HG03565 (cell line): ENCODE data around the gene FZD10.

Experiments used
- ATAC-seq: cut with Tn5 transposase; IDR thresholded peaks from one replicate; pipeline ENCODE4 v1.9.1; 2021; ENCODE audit warnings: mild to moderate bottlenecking, moderate library complexity; ENCODE audit not compliant: unreplicated experiment

Gene FZD10

DNA sequence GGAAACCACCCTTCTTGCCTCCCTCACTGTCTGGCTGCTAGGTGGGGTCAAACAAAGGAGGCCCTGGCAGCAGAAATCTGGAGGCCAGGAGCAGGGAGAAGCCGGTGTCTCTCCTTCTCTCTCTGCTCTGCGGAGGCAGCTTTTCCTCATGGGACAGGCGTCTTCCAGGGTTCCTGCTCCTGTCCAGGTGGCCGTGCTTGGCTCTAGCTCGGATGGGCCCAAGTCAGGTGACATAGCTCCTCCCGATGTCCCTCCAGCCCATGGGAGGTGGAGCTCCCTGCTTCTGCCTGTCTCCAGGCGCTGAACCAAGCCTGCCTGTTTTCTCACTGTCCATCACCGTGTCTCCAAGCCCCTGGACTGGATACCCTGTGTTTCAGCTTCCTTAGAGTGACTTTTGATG lies 30.5 kb upstream of the FZD10 start:
- ATAC-seq = no peak

DNA sequence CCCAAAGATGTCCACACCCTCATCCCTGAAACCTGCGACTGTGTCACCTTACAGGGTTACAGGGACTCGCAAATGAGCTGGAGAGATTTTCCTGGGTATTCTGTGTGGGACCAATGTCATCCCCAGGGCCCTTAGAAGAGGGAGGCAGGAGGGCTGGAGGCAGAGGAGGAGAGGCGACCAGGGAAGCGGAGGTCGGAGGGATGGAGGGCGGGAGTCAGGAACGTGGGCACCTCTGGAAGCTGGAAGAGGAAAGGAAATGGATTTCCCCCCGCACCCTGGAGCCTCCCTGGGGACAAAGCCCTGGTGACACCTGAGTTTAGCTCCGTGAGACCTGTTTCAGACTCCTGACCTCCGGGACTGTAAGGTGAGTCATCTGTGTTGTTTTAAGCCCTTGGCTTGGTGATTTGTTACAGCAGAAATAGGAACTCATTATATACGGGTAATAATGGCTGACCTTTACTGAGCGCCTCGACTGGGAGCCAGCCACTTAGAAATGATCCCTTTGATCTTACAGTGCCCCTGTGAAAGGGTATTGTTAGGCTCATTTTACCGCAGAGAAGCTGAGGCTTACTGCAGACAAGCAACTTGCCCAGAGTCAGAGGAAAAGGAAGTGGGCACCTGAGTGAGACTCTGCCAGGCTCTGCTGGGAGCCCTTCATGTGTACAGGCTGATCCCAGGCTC lies 29.3 kb upstream of the FZD10 start:
- no peak for ATAC-seq

DNA sequence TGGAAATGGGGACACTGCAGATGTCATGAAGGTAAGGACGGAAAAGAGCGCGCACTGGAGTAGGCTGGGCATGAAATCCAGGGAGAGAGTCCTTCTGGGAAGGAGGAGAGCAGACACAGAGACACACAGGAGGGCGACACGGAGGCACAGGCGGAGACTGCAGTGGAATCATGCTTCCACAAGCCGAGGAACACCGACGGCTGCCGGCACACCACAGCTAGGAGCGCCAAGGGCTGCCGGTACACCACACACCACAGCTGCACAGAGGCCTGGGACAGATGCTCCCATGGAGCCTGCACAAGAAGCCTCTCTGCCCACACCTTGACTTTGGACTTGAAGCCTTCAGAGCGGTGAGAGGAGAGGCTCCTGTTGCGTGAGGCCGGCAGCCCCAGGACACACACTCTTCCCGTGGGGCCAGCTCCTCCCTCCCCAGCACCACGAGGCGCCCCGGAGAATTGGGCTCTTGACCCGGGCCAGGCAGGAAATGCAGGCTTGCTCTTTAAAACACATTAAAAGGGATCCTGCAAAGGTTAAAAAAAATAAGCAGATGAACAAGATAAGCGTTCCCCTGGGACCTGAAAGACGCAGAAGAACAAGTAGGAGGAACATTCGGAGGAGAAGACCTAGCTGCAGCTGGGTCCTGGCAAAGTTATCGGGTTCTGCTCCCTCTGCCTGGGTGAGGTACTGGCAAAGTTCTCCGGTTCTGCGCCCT lies 28.3 kb upstream of the FZD10 start:
- no peak for ATAC-seq

DNA sequence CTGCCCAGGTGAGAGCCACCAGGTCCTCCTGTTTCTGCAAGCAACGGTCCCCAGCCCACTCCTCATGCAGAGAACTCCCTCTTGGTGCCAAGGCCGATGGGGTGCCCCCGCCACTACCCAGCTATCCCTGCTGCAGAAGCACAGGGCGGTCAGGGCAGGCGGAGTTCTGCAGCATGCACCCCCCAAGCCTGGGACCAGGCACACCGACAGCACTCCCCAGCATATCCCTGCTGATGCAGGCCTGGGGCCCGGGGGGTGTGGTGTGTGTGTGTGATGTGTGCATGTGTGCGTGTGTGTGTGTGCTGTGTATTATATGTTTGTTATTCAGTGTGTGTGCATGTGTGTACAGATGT lies 27.7 kb upstream of the FZD10 start:
- no peak for ATAC-seq

DNA sequence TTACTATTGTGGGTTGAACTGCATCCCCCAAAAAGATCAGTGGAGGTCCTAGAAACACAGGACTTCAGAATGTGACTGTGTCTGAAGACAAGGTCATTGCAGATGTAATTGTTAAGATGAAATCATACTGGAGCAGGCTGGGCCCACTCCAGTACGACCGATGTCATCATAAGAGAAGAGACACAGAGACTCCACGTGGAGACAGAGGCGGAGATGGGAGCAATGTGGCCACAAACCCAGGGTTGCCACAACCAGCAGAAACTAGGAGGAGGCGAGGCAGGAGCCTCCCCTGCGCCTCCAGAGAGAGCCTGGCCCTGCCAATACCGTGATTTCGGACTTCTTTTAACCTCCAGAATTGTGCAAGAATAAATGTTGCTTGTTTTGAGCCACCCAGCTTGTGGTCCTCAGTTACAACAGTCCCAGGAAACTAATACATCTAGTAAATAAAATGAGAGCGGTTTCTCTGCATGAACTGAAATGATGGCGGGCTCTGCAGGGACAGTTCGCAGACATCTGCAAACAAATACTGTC lies 25.7 kb upstream of the FZD10 start:
- ATAC-seq = no peak

DNA sequence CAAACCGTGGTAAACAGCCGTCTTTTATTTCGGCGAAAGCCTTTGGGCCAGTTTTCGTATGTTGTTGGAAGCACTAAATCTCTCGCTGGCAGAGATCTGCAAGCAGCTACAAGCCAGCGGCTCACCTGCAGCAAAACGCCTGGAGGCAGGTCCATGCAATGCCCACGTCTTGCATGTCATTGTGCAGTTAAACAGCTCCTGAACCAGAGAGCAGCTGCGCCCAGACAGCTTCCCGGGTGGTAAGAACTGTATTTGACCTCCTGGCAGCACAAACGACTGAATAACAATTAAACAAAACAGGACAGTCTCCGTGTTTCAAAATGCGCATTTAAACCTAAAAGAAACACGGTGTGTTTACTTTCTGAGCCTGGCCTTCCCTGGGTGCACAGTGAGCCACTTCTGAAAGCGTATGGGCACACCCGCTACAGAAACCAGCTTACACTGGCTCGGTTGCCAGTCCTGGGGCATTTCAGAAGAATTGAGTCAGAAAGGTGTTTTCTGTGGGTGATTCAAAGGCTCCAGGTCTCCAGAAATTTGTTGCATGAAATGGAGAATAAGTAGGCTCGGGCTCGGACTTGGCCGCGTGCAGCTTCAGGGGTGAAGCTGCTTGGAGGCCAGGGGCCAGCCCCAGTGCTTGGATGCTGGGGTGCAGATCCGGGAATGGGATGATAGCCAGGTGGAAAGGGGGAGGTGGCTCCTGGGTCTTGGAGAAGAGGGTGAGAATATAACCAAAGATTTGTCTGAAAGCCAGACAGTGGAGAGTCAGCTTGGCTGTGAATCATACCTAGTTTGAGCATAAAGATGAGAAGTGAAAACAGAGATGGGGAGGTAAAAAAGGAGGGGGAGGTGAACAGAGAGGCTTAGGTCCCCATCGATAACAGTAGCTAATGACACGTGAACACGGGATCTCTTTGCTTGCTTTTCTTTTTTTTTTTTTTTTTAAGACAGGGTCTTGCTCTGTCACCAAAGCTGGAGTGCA lies 24.9 kb upstream of the FZD10 start:
- ATAC-seq = no peak

DNA sequence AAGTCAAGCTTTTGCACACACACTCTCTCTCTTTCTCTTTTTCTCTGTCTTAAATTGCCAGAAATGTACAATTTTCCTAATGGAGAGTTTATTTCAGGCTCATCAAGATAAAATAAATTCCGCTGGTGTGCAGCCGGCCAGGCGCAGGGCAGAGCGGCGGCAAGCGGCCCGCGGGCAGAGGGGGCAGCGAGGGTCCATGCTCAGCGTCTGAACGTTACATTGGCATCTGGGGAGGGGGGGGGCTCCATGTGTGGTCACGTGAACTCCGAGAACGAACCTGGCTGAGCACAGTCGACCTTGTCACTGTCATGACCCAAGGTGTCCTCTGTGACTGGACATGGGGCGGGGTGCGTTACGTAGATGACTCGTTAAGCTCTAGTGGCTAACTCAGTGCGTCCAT lies 23.8 kb upstream of the FZD10 start:
- ATAC-seq = no peak

DNA sequence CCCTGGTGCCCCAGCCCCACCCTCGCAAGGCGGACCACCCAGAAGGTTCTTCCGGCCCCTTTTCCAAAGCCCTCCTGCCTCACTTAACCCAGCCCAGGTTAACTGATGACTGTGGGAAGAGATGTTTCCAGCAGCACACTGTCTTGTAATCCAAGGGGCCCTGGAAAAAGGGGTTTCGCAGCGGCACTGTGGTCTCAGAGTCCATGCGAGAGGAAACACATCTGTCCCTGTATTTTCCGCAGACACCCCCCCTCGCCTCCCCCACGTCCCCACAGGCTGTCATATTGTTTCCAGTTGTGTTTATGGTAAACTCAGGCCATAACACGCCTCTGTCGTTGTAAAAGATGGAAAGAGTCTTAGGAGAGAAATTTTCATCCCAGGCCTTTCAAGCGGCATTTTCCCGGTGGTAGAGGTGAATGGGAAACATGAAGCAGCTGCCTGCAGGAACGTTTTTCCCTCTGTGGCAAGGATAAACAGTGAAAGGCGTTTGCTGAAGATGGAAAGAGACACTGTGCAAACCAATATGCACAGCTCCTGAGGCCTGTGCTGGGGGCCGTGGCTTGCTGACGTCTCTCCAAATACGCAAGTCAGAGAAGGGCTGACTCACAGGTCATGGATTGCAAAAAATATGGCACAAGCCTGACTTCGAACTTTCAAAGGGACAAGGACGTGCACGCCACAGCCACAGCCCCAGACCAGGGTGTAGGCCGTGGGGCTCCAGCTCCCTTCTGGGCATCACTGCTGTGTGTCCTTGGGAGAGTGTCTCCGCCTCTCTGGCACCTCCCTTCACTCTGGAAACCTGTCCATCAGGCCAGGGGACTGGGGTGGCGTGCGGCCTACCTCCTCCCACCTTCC lies 22.5 kb upstream of the FZD10 start:
- no peak for ATAC-seq

DNA sequence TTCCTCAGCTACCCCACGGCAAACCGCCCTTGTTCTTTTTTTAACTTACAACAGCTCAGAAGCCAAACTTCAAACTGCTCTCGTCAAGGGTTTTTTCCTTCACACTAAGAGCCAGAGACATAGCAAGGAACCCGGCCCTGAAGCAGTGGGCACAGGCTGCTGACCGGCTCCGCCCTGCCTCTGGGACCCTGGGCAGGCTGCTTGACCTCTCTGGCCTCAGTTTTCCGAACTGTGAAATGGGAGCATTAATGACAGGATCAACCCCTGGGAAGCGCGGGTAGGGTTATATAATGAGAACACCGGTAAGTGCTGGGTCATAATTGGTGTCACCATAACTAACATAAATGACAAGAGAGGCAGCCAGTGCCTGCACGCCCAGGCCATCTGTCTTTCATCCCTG lies 21.2 kb upstream of the FZD10 start:
- ATAC-seq = no peak

DNA sequence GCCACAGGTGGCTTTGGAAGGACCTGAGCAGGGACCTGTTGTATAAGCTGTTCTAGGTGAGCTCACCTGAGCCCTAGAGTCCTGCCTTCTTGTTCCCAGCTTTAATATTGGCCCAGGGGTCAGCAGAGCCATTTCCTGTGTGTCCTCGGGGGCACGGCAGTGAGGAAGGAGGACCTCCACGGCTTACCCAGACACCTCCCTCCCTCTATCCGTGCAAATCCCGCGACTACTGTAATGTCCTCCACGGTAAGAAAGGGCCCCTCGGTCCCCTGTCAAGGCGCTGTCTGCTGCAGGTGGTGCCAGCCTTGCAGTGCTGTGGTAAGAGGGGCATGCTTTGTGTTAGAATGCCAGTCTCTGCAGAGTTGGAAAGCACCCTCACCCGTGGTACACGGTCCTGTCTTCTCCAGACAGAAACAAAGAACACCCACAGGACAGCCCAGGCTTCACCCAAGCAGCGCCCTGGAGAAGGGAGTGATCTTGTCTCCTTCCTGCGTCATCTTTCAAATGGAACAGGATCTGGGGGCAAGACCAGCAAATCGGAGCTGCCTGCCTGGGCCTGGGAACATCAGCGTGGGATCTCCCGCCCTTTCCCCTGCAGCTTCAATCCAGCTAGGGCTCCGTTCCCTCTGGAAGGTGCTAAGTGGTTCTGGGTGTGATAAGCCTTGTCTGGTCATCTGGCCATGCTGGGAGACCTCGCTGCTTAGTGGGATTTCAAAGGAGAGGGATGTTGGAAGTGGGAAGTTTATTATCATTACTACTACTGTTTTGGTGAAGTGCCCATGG lies 20.2 kb upstream of the FZD10 start:
- ATAC-seq = no peak

DNA sequence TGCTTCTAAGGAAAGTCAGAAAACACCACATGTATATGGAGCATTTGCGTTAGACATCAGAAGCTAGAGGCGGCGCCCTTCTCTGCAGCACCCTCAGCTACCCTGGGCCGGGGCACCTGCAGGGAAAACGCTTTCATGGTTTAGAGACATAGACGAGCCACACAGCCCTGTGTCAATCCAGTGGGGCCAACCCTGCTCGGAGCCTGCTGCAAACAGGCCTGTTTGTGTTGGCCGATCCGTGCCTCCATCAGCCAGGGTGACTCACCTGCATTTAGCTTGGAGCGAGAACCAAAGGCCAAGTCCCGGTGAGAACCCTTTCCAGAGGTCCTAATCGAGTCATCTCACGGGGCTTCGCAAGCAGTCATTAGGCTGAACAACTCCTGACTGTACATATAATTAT lies 19.5 kb upstream of the FZD10 start:
- ATAC-seq = no peak

DNA sequence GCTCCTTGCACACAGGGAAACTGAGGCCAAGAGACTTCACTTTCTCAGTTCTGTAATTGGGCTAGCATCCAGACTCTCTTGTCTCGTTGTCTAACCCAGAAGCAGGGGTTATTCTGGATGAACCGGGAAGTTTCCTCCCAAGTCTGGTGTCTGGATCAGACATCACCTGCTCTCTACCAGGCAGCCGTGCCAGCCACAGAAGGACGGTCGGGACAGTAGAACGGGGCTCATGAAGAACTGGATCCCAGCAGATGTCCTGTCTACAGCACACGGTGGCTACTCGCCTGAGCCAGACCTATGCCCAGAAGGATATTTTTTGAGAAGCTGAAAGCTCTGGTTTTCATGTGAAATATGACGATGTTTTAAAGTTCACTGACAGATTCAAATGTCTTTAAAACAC lies 19.1 kb upstream of the FZD10 start:
- no peak for ATAC-seq

DNA sequence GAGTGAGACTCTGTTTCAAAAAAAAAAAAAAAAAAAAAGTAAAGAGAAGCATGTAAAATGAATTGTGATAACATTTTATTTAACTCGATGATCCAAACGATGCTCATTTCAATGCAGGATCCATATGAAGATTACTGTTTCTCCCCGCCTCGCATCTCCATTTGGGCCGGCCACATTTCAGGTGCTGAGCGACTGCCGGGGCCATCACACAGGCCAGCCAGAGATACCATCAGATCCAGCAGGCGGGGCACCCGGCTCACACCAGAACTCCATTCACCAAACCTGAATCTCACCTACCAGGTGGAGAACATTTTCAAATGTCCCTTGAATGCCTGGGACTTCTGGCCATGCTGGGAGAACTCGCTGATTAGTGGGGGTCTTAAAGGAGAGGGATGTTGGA lies 18.0 kb upstream of the FZD10 start:
- ATAC-seq = no peak

DNA sequence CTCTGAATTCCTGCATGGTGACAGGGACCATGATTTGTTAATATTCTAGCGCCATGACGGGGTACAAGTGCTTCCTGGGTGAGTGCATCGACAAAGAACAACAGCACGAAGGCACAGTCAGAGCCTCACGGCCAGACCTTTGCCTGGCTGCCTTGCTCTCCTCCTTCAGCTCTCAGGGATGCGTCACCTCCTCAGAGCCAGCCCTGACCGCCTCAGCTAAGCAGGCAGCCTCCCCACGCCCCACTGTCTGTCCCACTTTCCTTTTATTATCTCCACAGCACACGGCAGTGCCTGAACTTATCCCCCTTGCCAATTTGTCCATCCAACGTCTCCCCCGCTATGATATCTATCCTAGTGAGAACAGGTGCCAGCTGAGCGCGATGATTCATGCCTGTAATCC lies 16.5 kb upstream of the FZD10 start:
- ATAC-seq = no peak

DNA sequence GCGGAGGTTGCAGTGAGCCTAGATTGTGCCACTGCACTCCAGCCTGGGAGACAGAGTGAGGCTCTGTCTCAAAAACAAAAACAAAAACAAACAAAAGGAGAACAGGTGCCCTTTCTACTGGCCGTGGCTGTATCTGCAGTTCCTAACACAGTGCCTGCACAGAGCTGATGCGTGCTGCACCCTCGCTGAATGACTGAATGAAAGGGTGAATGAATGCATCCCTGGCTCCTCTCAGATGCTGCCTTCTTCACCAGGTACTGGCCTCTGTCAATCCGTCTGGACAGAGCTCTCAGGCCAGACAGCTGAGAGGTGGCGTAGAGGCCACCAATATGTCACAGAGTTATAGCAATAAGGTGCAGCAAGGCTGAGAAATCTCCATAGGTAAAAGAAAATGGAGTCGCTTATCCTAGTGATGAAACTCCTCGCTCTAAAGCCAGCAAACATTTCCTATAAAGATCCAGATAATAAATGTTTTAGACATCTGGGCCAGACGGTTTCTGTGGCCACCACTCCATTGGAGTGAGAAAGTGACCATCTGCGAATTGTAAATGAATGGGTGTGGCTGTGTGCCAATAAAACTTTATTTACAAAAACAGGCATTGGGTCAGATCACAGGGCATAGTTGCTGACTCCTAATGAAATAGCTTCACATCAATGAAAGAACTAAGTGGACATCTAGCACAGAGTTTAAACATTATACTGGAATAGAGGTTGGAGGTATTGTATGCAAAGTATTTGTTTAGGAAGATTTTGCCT lies 15.9 kb upstream of the FZD10 start:
- ATAC-seq = no peak

DNA sequence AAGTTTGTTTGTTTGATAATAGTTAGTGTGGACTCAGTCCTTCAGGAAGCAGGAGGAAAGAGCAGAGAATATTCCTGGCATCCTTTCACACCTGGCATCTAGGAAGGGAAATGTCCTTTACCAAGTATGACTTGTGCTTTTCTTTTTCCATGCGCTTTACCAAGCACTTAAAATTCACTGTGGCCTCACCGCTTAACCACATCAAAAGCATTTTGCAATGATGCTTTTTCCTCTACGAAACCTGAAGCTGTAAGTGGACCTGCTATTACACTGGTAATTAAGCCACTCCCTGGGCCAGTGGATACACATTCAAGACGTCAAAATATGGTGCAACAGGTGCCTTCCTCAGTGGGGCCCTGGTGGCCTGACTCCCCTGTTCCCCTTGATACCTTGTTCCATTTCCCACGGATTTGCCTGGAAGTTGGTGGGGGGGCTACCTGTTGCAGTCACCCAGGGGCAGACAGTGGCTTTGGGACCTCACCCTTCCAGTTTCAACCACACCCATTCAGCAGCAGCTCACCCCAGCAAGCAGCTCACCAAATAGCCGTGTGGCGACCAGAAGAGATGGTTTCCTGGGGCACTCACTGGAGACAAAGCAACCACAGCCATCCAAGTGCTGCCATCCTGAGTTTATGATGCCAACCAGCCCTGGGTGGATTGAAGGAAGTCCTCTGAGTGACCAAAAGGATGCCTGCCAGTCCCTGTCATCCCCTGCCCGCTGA lies 14.2 kb upstream of the FZD10 start:
- ATAC-seq = no peak

DNA sequence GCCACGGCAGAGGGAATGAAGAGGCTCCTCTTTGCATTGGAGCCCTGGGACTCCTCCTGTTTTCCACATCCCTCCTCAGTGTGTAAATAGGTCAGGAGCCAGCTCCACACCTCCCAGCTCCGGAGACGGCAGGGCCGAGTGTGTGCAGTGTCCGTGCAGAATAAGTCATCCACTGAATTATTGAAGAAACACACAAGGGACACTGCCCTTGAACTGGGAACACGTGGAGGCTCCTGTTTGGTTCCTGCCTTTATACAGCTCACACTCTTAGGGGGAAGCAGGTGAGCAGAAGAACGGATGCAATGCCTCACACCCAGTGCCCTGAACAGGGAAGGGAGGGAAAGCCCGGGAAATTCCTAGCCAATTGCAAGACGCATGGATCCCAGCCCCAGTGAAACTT lies 10.4 kb upstream of the FZD10 start:
- no peak for ATAC-seq

DNA sequence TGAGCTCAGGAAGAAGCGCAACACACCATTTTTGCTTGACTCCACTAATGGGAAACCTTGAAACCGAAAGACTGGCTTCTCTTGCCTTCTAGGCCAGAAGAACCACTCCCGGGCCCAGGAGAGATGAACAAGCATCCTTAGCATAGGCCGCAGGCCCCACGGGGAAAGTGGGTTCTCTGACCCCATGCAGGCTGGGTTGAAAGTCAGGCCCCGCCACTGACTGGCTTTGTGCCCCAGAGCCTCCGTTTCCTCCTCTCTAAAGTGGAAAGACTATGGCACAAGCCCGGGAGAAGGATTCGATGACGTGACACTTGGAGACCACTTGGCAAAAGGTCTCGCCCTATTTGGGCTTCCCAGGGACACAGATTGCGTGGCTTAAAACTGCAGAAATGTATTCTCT lies 9.9 kb upstream of the FZD10 start:
- ATAC-seq = no peak
